Astrocyte of the spinal cord (primary cell): ENCODE measurements around the gene USP7.
A peak's percentile ranks its signal among the peaks of the same experiment; 100 is the strongest.

Source experiments
- DNase-seq: peaks from one replicate; pipeline ENCODE4 v3.0.0; 2011; ENCODE audit warnings: low read depth, low spot score
- H3K4me3 ChIP-seq: 2 replicates; pipeline ENCODE4 v1.5.1; 2011; ENCODE audit warnings: low read depth, mild to moderate bottlenecking, low read length, moderate library complexity
- CTCF ChIP-seq: IDR thresholded peaks from 2 replicates; pipeline ENCODE4 v1.5.1; 2012; ENCODE audit warnings: low read depth, mild to moderate bottlenecking, low read length, inconsistent platforms
- in situ Hi-C: cut with HindIII; loops from 2 replicates; pipeline ENCODE4 v1.10.0; 2017; ENCODE audit warnings: low sequenced_read_pairs

The USP7 gene

GRCh38 chr16:8964462-8964861, 756 bp upstream of the USP7 start:
- no peak for DNase-seq
- peak overlapping the region; percentile 55 for H3K4me3 ChIP-seq
- in situ Hi-C loops: no loop called here
- TF ChIP-seq CTCF: no peak

- TF ChIP-seq CTCF: no peak
- no peak for DNase-seq
These were observed 491 bp downstream of the USP7 start for GRCh38 chr16:8963010-8963820.

GRCh38 chr16:8962393-8963009, 1.2 kb downstream of the USP7 start:
- H3K4me3 ChIP-seq: peak overlapping the region; percentile 73
- in situ Hi-C loops: no loop called here
- no peak for DNase-seq
- no peak for TF ChIP-seq CTCF

More at GRCh38 chr16:8963010-8963820, 491 bp downstream of the USP7 start:
- H3K4me3 ChIP-seq: peak overlapping the region; percentile 73
- in situ Hi-C loops: no loop called here

GRCh38 chr16:8961811-8962390, 1.8 kb downstream of the USP7 start:
- TF ChIP-seq CTCF: no peak
- peak overlapping the region; percentile 73 for H3K4me3 ChIP-seq
- DNase-seq: no peak
- in situ Hi-C loops: no loop called here

GRCh38 chr16:8960788-8961109, 3.0 kb downstream of the USP7 start:
- in situ Hi-C loops: no loop called here
- no peak for TF ChIP-seq CTCF
- H3K4me3 ChIP-seq: no peak overlapping the region
- no peak for DNase-seq

- no peak for TF ChIP-seq CTCF
- in situ Hi-C loops: no loop called here
- DNase-seq: no peak
- no peak overlapping the region for H3K4me3 ChIP-seq
These were observed 3.6 kb downstream of the USP7 start for GRCh38 chr16:8959921-8960787.
